Thymus (tissue), 11 donors: ENCODE measurements around the gene MTA3. TPM values are rescaled to one million over a fixed set of nuclear protein-coding genes. Genes with fewer than 3 reads are reported as not detected.

Experiments
- DNase-seq, 9 donors: peaks; one replicate each; pipeline ENCODE4 v3.0.0-alpha.2; 2013; ENCODE audit warnings: low spot score in 9 of 9, low read depth in 6 of 9, missing footprints in 1 of 9
- H3K27ac ChIP-seq, 2 donors: one replicate each; pipeline ENCODE4 v1.5.1; 2013; ENCODE audit warnings: control low read depth in 1 of 2, low read depth in 1 of 2, low read length in 1 of 2, mild to moderate bottlenecking in 1 of 2, moderate library complexity in 1 of 2
- H3K27me3 ChIP-seq, 2 donors: one replicate each; pipeline ENCODE4 v1.5.1; 2013; ENCODE audit warnings: low read length in 1 of 2; ENCODE audit not compliant: control insufficient read depth in 2 of 2, insufficient read depth in 1 of 2
- H3K36me3 ChIP-seq, 2 donors: one replicate each; pipeline ENCODE4 v1.5.1; 2013; ENCODE audit warnings: low read length in 1 of 2, mild to moderate bottlenecking in 1 of 2, moderate library complexity in 1 of 2; ENCODE audit not compliant: control insufficient read depth in 2 of 2, insufficient read depth in 2 of 2
- H3K4me1 ChIP-seq, 2 donors: one replicate each; pipeline ENCODE4 v1.5.1; 2013; ENCODE audit warnings: low read length in 2 of 2; ENCODE audit not compliant: control insufficient read depth in 2 of 2, insufficient read depth in 2 of 2
- H3K4me3 ChIP-seq, 2 donors: one replicate each; pipeline ENCODE4 v1.5.1; 2013; ENCODE audit warnings: low read length in 2 of 2, control low read depth in 1 of 2, mild to moderate bottlenecking in 1 of 2
- H3K9me3 ChIP-seq, 2 donors: one replicate each; pipeline ENCODE4 v1.5.1; 2013; ENCODE audit warnings: low read length in 1 of 2, mild to moderate bottlenecking in 1 of 2; ENCODE audit not compliant: control insufficient read depth in 2 of 2, insufficient read depth in 1 of 2
- WGBS: extraction: QIAGEN DNeasy Blood & Tissue Kit; methylation state at CpG from one replicate; pipeline ENCODE4 v1.1.7; 2013; 5-methylcytosine and 5-hydroxymethylcytosine counted together
- polyA plus RNA-seq: library from polyadenylated mRNA; stranded (reverse); fragments of 200-250 nt; gene quantifications from one replicate; pipeline ENCODE4 v1.2.3, GENCODE V29; 2013
- total RNA-seq: library from RNA; stranded (reverse); fragments of 120-200 nt; gene quantifications from one replicate; pipeline ENCODE4 v1.2.4, GENCODE V29; 2013
- donor health status: healthy.

MTA3 gene
- total and polyA plus RNA-seq, 2 donors = 64.9 to 77.4 TPM

GRCh38 chr2:42769583-42770287, 201.3 kb downstream of the MTA3 start:
- Histone ChIP-seq H3K27ac (no peak overlapping the region), H3K4me3 (no peak overlapping the region), H3K27me3 (no peaks in the 10 kb centered on the region), H3K36me3 (peaks cover 3 to 8% of the 10 kb centered on the region in 2 donors), H3K9me3 (no peaks in the 10 kb centered on the region), H3K4me1 (no peaks in the 10 kb centered on the region)
- no peak for DNase-seq
- WGBS = 97% methylated on average over 10 of the region's 10 CpGs

DNA sequence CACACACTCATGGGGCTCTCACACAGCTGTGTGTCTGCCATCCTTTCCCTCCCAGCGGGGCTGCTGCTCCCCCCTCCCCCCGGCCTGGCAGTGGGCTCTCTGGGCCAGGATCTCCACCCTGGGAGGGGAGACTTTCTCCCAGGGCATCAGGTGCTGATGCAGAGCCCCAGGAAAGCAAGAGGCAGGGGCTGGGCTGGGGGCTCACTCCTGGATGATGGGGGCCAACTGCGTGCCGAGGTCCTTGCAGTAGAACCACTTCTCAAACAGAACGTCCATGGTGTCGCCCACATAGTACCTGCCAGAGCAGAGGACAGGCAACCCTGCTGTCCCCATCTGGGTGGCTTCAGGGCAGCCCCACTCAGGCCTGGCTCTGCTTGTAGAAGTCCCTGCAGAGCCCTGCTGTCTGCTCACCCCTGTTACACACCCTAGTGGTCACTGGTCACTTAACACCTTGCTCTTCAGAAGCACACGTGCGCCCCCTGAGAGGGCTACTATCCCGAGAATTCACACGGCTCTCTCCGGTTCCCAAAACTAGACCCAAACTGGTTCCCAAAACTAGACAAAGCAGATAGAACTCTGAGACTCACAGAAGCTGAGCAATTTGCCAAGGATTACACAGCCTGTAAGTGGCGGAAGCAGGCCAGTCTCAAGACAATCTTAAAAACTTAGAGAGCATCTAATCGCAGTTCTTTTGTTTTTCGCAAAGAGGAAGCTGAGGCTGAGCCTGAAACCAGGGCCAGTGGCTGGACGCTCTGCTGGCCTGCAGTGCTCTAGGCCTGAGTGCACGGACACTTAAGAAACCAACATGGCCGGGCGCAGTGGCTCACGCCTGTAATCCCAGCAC, 202.1 kb downstream of the MTA3 start:
- no peaks in the 10 kb centered on the region for H3K4me1 ChIP-seq
- H3K9me3 ChIP-seq = no peaks in the 10 kb centered on the region
- no peak overlapping the region for H3K4me3 ChIP-seq
- no peak for DNase-seq
- H3K27ac ChIP-seq = no peak overlapping the region
- peaks cover 3 to 4% of the 10 kb centered on the region in 2 donors for H3K36me3 ChIP-seq
- WGBS = 96% methylated on average over 19 of the region's 19 CpGs
- no peaks in the 10 kb centered on the region for H3K27me3 ChIP-seq

DNA sequence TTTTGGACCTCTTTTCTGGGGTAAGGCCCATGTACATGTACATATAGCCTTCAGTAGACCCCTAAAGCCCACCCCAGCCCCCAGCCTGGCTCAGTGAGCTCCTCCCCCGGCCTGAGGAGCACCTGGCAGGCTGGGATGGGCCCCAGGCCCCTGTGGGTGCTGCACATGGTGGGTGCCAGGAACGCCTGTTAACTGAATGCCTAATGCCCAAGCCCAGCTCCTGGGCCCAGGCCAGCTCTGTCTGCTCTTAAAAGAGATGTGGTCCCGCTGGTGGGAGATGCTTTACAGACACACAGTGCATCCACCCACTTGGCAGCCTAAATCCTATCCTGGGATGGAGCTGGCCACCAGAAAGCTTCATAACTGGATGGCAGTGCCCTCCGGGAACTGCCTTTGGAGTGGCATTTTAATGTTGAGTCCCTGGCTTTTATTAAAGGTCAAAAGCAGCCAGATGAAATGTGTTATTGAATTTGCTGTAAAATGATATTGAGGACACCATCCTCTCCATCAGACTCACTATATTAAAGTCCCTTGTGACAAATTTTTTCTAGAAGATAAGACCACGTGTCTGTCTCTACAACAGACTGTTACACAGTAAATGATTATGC, 203.2 kb downstream of the MTA3 start:
- peaks cover 3 to 4% of the 10 kb centered on the region in 2 donors for H3K36me3 ChIP-seq
- no peaks in the 10 kb centered on the region for H3K4me1 ChIP-seq
- no peaks in the 10 kb centered on the region for H3K27me3 ChIP-seq
- no peak overlapping the region for H3K27ac ChIP-seq
- H3K9me3 ChIP-seq = peaks cover 0 to under 1% of the 10 kb centered on the region in 2 donors
- no peak for DNase-seq
- WGBS = 97% methylated on average over 5 of the region's 5 CpGs
- no peak overlapping the region for H3K4me3 ChIP-seq

DNA sequence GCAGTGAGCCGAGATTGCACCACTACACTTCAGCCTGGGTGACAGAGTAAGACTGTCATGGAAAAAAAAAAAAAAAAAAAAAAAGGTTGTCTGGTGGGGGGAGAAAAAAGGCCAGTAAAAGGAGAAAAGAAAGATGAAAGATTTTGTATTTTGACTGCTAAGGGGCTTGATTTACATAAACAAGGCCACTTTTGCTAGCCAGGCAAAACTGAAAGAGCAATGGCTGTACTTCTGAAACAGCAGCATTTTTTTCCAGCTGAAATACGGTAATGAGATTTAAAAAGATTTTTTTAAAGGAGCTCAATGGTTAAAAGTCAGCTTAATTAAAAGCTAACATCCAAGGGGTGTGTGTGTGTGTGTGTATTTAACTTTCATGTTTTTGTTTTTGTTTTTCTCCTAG, 206.8 kb downstream of the MTA3 start:
- Histone ChIP-seq H3K4me3 (no peak overlapping the region), H3K4me1 (no peaks in the 10 kb centered on the region), H3K9me3 (peaks cover 0 to 20% of the 10 kb centered on the region in 2 donors), H3K27me3 (no peaks in the 10 kb centered on the region), H3K27ac (no peak overlapping the region), H3K36me3 (no peaks in the 10 kb centered on the region)
- 57% methylated on average over 2 of the region's 2 CpGs for WGBS
- no peak for DNase-seq

DNA sequence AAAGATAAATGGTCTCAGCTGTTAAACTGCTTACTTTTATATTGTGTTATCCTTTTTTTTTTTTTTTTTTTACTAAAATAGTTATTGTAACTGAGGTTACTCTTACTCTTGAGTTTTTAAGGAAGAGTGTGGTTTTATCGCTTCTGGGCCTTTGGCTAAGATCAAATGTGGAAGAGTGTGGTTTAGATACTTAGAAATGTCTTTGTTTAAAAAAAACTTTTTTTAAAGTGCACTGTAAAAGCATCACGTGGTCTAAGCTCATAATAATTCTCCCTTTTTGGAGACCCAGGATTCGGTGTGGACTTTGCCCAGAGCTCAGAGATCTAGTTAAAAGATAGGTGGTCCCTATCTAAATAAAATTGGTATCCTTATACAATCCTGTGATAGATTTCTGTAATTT, 207.4 kb downstream of the MTA3 start:
- H3K9me3 ChIP-seq = peaks cover 0 to 22% of the 10 kb centered on the region in 2 donors
- 8% methylated on average over 3 of the region's 3 CpGs for WGBS
- H3K4me3 ChIP-seq = no peak overlapping the region
- H3K27me3 ChIP-seq = no peaks in the 10 kb centered on the region
- H3K36me3 ChIP-seq = no peaks in the 10 kb centered on the region
- no peak overlapping the region for H3K27ac ChIP-seq
- H3K4me1 ChIP-seq = no peaks in the 10 kb centered on the region
- DNase-seq = no peak

GRCh38 chr2:42777883-42778805, 209.7 kb downstream of the MTA3 start:
- Histone ChIP-seq H3K9me3 (peaks cover 0 to 22% of the 10 kb centered on the region in 2 donors), H3K36me3 (no peaks in the 10 kb centered on the region), H3K4me3 (no peak overlapping the region), H3K4me1 (no peaks in the 10 kb centered on the region), H3K27ac (no peak overlapping the region), H3K27me3 (no peaks in the 10 kb centered on the region)
- no peak for DNase-seq
- WGBS = over 99% methylated on average over 3 of the region's 3 CpGs

GRCh38 chr2:42781181-42781580, 212.7 kb downstream of the MTA3 start:
- no peak for DNase-seq
- no peaks in the 10 kb centered on the region for H3K36me3 ChIP-seq
- H3K4me3 ChIP-seq = no peak overlapping the region
- WGBS = 94% methylated on average over 1 of the region's 1 CpG
- H3K4me1 ChIP-seq = no peaks in the 10 kb centered on the region
- no peak overlapping the region for H3K27ac ChIP-seq
- H3K27me3 ChIP-seq = no peaks in the 10 kb centered on the region
- peaks cover 0 to 22% of the 10 kb centered on the region in 2 donors for H3K9me3 ChIP-seq

- Histone ChIP-seq H3K9me3 (peaks cover 0 to 11% of the 10 kb centered on the region in 2 donors), H3K27me3 (no peaks in the 10 kb centered on the region), H3K27ac (no peak overlapping the region), H3K4me3 (no peak overlapping the region), H3K4me1 (no peaks in the 10 kb centered on the region), H3K36me3 (no peaks in the 10 kb centered on the region)
- WGBS = 95% methylated on average over 9 of the region's 9 CpGs
- DNase-seq = no peak
These were observed 215.1 kb downstream of the MTA3 start for GRCh38 chr2:42783511-42783910.
